Esophagus squamous epithelium (tissue), 5 donors: ENCODE measurements around the gene ONECUT3. TPM values are rescaled to one million over a fixed set of nuclear protein-coding genes. Genes with fewer than 3 reads are reported as not detected.

Experiments
- DNase-seq: peaks from one replicate; lab custom pipeline; 2025; lab: John Stamatoyannopoulos, UW
- H3K27ac ChIP-seq, 4 donors: fragments of 200-600 bp; sonication (generic); one replicate each; pipeline ENCODE4 v1.5.1; 2016 to 2019; ENCODE audit warnings: mild to moderate bottlenecking in 1 of 4
- H3K27me3 ChIP-seq, 4 donors: fragments of 200-600 bp; sonication (generic); 1 replicate in 3 of 4; 2 replicates in 1 of 4; pipeline versions ENCODE4 v1.5.1 to v1.6.0; 2017 to 2021; ENCODE audit warnings: antibody characterized with exemption in 1 of 4
- H3K36me3 ChIP-seq, 3 donors: fragments of 200-600 bp; sonication (generic); one replicate each; pipeline ENCODE4 v1.5.1; 2016 to 2019
- H3K4me1 ChIP-seq, 3 donors: fragments of 200-600 bp; sonication (generic); one replicate each; pipeline ENCODE4 v1.5.1; 2017 to 2019
- H3K4me3 ChIP-seq, 4 donors: fragments of 200-600 bp; sonication (generic); 1 replicate in 3 of 4; 2 replicates in 1 of 4; pipeline ENCODE4 v1.5.1; 2016 to 2019; ENCODE audit warnings: mild to moderate bottlenecking in 2 of 4, moderate library complexity in 1 of 4
- H3K9me3 ChIP-seq, 3 donors: fragments of 200-600 bp; sonication (generic); one replicate each; pipeline ENCODE4 v1.5.1; 2016 to 2019
- POLR2A ChIP-seq, 4 donors: fragments of 450-650 bp; IDR thresholded peaks; one replicate each; pipeline ENCODE4 v1.6.1; 2017; ENCODE audit warnings: antibody characterized with exemption in 4 of 4, mild to moderate bottlenecking in 4 of 4, moderate library complexity in 3 of 4
- WGBS, 2 donors: methylation state at CpG; one replicate each; pipeline ENCODE4 v1.1.5; 2018; 5-methylcytosine and 5-hydroxymethylcytosine counted together
- intact Hi-C: fragments of 100-400 bp; cut with DNase I; formaldehyde crosslinking; loops from one replicate; pipeline ENCODE4 v1.15.0; 2022
- total RNA-seq, 4 donors: library from RNA; depleted of rRNA; stranded (reverse); fragments of >200 nt; gene quantifications; one replicate each; pipeline ENCODE4 v1.1.0, GENCODE V29; 2016
- TF ChIP-seq, protein P1 (sequence below), 6 experiments: fragments of 450-650 bp in 4 of 6; fragments of 200-600 bp in 2 of 6; sonication (generic) in 2 of 6; IDR thresholded peaks; one replicate each; pipeline ENCODE4 v1.5.1; 2016 to 2019; ENCODE audit warnings: antibody characterized with exemption in 6 of 6, mild to moderate bottlenecking in 4 of 6, moderate library complexity in 4 of 6
- donor health status: DM: yes; HTN: yes; CAD: no.

The ONECUT3 gene
- total RNA-seq, 4 donors from 2014 or later, result not detected

GRCh38 chr19:1823539-1824251 is 70.4 kb downstream of the ONECUT3 start:
- H3K4me1 ChIP-seq, result peaks cover 0 to 13% (median 7%) of the 10 kb centered on the region in 3 donors
- intact Hi-C loops, result no loop called here
- H3K4me3 ChIP-seq, result no peak overlapping the region
- H3K36me3 ChIP-seq, result peaks cover 45 to 100% (median 48%) of the 10 kb centered on the region in 3 donors
- H3K9me3 ChIP-seq, result no peaks in the 10 kb centered on the region
- 69 to 86% methylated on average over 4 to 5 of the region's 36 CpGs for WGBS, 2 donors
- no peak for TF ChIP-seq POLR2A (IDR thresholded peaks at IDR 0.05)
- TF ChIP-seq, protein P1, sequence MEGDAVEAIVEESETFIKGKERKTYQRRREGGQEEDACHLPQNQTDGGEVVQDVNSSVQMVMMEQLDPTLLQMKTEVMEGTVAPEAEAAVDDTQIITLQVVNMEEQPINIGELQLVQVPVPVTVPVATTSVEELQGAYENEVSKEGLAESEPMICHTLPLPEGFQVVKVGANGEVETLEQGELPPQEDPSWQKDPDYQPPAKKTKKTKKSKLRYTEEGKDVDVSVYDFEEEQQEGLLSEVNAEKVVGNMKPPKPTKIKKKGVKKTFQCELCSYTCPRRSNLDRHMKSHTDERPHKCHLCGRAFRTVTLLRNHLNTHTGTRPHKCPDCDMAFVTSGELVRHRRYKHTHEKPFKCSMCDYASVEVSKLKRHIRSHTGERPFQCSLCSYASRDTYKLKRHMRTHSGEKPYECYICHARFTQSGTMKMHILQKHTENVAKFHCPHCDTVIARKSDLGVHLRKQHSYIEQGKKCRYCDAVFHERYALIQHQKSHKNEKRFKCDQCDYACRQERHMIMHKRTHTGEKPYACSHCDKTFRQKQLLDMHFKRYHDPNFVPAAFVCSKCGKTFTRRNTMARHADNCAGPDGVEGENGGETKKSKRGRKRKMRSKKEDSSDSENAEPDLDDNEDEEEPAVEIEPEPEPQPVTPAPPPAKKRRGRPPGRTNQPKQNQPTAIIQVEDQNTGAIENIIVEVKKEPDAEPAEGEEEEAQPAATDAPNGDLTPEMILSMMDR (IDR thresholded peaks at IDR 0.05), result no peak
- DNase-seq, result no peak
- H3K27me3 ChIP-seq, result no peaks in the 10 kb centered on the region
- H3K27ac ChIP-seq, result no peak overlapping the region

DNA sequence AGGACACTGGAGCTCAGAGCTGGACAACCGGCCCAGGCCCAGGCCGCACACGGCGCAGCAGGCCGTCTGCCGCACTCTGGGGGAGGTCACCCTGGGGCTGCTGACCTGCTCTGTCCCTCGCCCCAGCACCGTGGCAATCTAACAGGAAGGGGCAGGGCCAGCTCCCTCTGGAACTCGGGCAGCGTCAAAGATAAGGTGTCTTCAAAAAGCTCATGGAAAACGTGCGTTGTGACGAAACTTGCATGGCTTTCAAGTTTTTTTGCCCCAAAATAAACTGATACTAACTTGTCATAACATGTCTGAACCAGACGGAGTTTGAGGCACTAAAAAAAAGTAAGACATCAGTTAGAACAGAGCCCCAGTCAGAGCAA is 70.9 kb downstream of the ONECUT3 start:
- no peaks in the 10 kb centered on the region for H3K9me3 ChIP-seq
- H3K36me3 ChIP-seq, result peaks cover 40 to 100% (median 43%) of the 10 kb centered on the region in 3 donors
- 56 to 58% methylated on average over 4 to 6 of the region's 14 CpGs for WGBS, 2 donors
- no peaks in the 10 kb centered on the region for H3K27me3 ChIP-seq
- no peak overlapping the region for H3K27ac ChIP-seq
- intact Hi-C loops, result no loop called here
- no peak for TF ChIP-seq POLR2A (IDR thresholded peaks at IDR 0.05)
- TF ChIP-seq, protein P1 (IDR thresholded peaks at IDR 0.05), result no peak
- peaks cover 0 to 13% (median 7%) of the 10 kb centered on the region in 3 donors for H3K4me1 ChIP-seq
- no peak for DNase-seq
- H3K4me3 ChIP-seq, result no peak overlapping the region

- WGBS, 2 donors, result 17 to 50% methylated on average over 2 to 8 of the region's 15 CpGs
- peaks cover 28 to 100% (median 30%) of the 10 kb centered on the region in 3 donors for H3K36me3 ChIP-seq
- TF ChIP-seq POLR2A (IDR thresholded peaks at IDR 0.05), result no peak
- TF ChIP-seq, protein P1 (IDR thresholded peaks at IDR 0.05), result peak; percentile 86 to 93 (median 90)
- intact Hi-C loops, result no loop called here
- no peaks in the 10 kb centered on the region for H3K27me3 ChIP-seq
- H3K4me1 ChIP-seq, result peaks cover 0 to 13% (median 7%) of the 10 kb centered on the region in 3 donors
- H3K9me3 ChIP-seq, result no peaks in the 10 kb centered on the region
- no peak overlapping the region for H3K27ac ChIP-seq
- DNase-seq, result no peak
- H3K4me3 ChIP-seq, result no peak overlapping the region
Measured at GRCh38 chr19:1825909-1826556, 72.7 kb downstream of the ONECUT3 start.

DNA sequence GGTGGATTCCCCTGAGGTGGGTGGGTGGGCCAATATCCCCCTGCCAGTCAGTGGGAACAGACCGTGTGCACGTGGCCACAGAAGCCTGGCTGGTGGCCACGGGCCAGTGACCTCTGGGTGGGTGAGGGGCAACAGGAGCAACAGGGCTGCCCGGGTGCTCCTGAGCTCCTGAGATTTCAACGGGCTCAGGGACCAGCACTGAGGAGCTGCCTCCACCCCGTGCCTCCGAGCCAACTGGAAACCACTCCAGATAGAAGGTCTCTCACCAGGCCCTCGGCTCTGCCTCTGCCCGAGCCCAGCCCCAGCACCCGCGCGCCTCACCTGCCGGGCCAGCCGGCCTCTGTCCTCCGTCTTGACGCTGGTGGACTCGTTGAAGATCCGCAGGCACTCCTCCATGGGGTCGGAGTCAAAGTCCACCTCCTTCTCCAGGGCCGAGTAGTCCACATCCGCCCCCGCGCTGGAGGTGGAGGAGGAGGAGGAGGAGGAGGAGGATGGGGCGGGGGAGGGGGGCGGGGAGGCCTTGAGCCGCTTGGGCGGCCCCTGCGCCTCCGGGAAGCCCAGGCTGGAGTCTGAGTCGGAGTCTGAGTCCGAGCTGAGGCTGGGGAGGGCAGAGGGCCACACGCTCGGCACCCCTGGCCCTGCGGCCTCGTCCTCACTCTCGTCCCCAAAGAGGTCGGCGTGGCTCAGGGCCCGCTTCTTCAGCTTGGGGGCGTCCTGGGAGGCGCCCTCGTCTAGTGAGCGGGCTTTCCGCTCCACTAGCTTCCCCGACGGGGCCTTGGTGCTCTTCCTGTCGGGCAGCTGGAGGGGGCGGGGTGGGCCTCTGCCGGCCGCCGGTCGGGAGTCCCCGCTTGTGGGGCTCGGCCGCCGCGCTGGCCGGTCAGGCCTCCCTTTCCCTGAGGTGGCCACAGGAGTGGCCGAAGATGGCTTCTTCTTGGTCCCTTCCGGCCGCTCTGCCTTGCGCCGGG is 73.5 kb downstream of the ONECUT3 start:
- TF ChIP-seq, protein P1 (IDR thresholded peaks at IDR 0.05), result no peak
- TF ChIP-seq POLR2A (IDR thresholded peaks at IDR 0.05), result no peak
- H3K36me3 ChIP-seq, result peaks cover 21 to 97% (median 28%) of the 10 kb centered on the region in 3 donors
- 59 to 60% methylated on average over 7 to 26 of the region's 63 CpGs for WGBS, 2 donors
- intact Hi-C loops, result no loop called here
- no peaks in the 10 kb centered on the region for H3K27me3 ChIP-seq
- no peak overlapping the region for H3K27ac ChIP-seq
- DNase-seq, result no peak
- no peak overlapping the region for H3K4me3 ChIP-seq
- H3K9me3 ChIP-seq, result no peaks in the 10 kb centered on the region
- H3K4me1 ChIP-seq, result peaks cover 0 to 15% (median 7%) of the 10 kb centered on the region in 3 donors
